H9 (cell line): ENCODE measurements around the gene EFCAB11. TPM values are rescaled to one million over a fixed set of nuclear protein-coding genes. Genes with fewer than 3 reads are reported as not detected.

Experiments used
- DNase-seq: peaks from one replicate; pipeline ENCODE4 v3.0.0-alpha.2; 2017
- H2AFZ ChIP-seq: one replicate; pipeline ENCODE4 v1.6.1; 2013; ENCODE audit warnings: mild to moderate bottlenecking, low read length, control low read depth, moderate library complexity
- H2AK5ac ChIP-seq: 2 replicates; pipeline ENCODE4 v1.6.1; 2013; ENCODE audit warnings: low read length, control low read depth, mixed read lengths; ENCODE audit not compliant: insufficient read length
- H2BK120ac ChIP-seq: one replicate; pipeline ENCODE4 v1.6.1; 2013; ENCODE audit warnings: low read depth, mild to moderate bottlenecking, low read length, control low read depth, inconsistent platforms; ENCODE audit not compliant: poor library complexity, severe bottlenecking
- H2BK12ac ChIP-seq: 2 replicates; pipeline ENCODE4 v1.6.1; 2013; ENCODE audit warnings: low read length, control low read depth, mixed read lengths, low read depth; ENCODE audit not compliant: insufficient read length
- H2BK15ac ChIP-seq: 2 replicates; pipeline ENCODE4 v1.6.1; 2013; ENCODE audit warnings: low read depth, low read length, control low read depth
- H2BK20ac ChIP-seq: one replicate; pipeline ENCODE4 v1.6.1; 2013; ENCODE audit warnings: low read depth, mild to moderate bottlenecking, low read length, control low read depth, inconsistent platforms; ENCODE audit not compliant: poor library complexity, severe bottlenecking
- H2BK5ac ChIP-seq: 2 replicates; pipeline ENCODE4 v1.6.1; 2013; ENCODE audit warnings: low read length, control low read depth, mixed read lengths; ENCODE audit not compliant: insufficient read length
- H3K14ac ChIP-seq: 2 replicates; pipeline ENCODE4 v1.6.1; 2013; ENCODE audit warnings: low read length, control low read depth; ENCODE audit not compliant: insufficient read depth
- H3K18ac ChIP-seq: 2 replicates; pipeline ENCODE4 v1.6.1; 2013; ENCODE audit warnings: low read depth, mild to moderate bottlenecking, mixed read lengths, low read length, control low read depth; ENCODE audit not compliant: insufficient read length
- H3K23ac ChIP-seq: 2 replicates; pipeline ENCODE4 v1.6.1; 2013; ENCODE audit warnings: low read length, control low read depth, mixed read lengths, low read depth; ENCODE audit not compliant: insufficient read length
- H3K23me2 ChIP-seq: 2 replicates; pipeline ENCODE4 v1.6.1; 2013; ENCODE audit warnings: low read depth, mild to moderate bottlenecking, mixed read lengths, low read length, control low read depth; ENCODE audit not compliant: insufficient read length, poor library complexity, severe bottlenecking
- H3K27ac ChIP-seq: 2 replicates; pipeline ENCODE4 v1.5.1; 2013; ENCODE audit warnings: low read length, control low read depth, mixed read lengths, low read depth; ENCODE audit not compliant: insufficient read length
- H3K27me3 ChIP-seq: 2 replicates; pipeline ENCODE4 v1.6.1; 2013; ENCODE audit warnings: low read length, control low read depth, inconsistent platforms; ENCODE audit not compliant: insufficient read depth
- H3K4ac ChIP-seq: 2 replicates; pipeline ENCODE4 v1.6.1; 2013; ENCODE audit warnings: low read depth, mild to moderate bottlenecking, control low read depth, inconsistent platforms, low read length, moderate library complexity
- H3K4me1 ChIP-seq: 2 replicates; pipeline ENCODE4 v1.6.1; 2013; ENCODE audit warnings: low read length, control low read depth, inconsistent platforms; ENCODE audit not compliant: insufficient read depth
- H3K4me2 ChIP-seq: 2 replicates; pipeline ENCODE4 v1.6.1; 2013; ENCODE audit warnings: low read length, control low read depth, mixed read lengths; ENCODE audit not compliant: insufficient read length, insufficient read depth
- H3K56ac ChIP-seq: 2 replicates; pipeline ENCODE4 v1.6.1; 2013; ENCODE audit warnings: low read depth, mild to moderate bottlenecking, mixed read lengths, low read length, control low read depth; ENCODE audit not compliant: insufficient read length
- H3K79me1 ChIP-seq: 2 replicates; pipeline ENCODE4 v1.6.1; 2013; ENCODE audit warnings: low read depth, mild to moderate bottlenecking, moderate library complexity, low read length, control low read depth, inconsistent platforms; ENCODE audit not compliant: insufficient read depth, poor library complexity, severe bottlenecking
- H3K79me2 ChIP-seq: 2 replicates; pipeline ENCODE4 v1.6.1; 2013; ENCODE audit warnings: low read length, control low read depth, inconsistent platforms; ENCODE audit not compliant: insufficient read depth
- H3K9ac ChIP-seq: 2 replicates; pipeline ENCODE4 v1.6.1; 2013; ENCODE audit warnings: low read length, control low read depth, mixed read lengths; ENCODE audit not compliant: insufficient read length; ENCODE audit errors: extremely low read depth
- H3K9me3 ChIP-seq: one replicate; pipeline ENCODE4 v1.6.1; 2013; ENCODE audit warnings: low read depth, low read length, inconsistent platforms; ENCODE audit not compliant: control insufficient read depth
- H3T11ph ChIP-seq: one replicate; pipeline ENCODE4 v1.6.1; 2013; ENCODE audit warnings: mild to moderate bottlenecking, low read length, control low read depth, inconsistent platforms
- H4K20me1 ChIP-seq: one replicate; pipeline ENCODE4 v1.6.1; 2013; ENCODE audit not compliant: control insufficient read depth, insufficient read length, insufficient read depth
- H4K5ac ChIP-seq: 2 replicates; pipeline ENCODE4 v1.6.1; 2013; ENCODE audit warnings: low read depth, mild to moderate bottlenecking, mixed read lengths, low read length, control low read depth; ENCODE audit not compliant: insufficient read length
- H4K8ac ChIP-seq: replicated peaks from 2 replicates; pipeline ENCODE4 v1.6.1; 2013; ENCODE audit warnings: low read length, control low read depth, mixed read lengths, low read depth; ENCODE audit not compliant: insufficient read length
- H4K91ac ChIP-seq: 2 replicates; pipeline ENCODE4 v1.6.1; 2013; ENCODE audit warnings: low read depth, mild to moderate bottlenecking, moderate library complexity, mixed read lengths, low read length, control low read depth; ENCODE audit not compliant: insufficient read length
- H3K27ac Mint-ChIP-seq, 3 experiments: 2 replicates in 2 of 3; 3 replicates in 1 of 3; pipeline ENCODE4 v1.8.0; 2020 to 2021; ENCODE audit warnings: mixed read lengths in 3 of 3, mild to moderate bottlenecking in 1 of 3, moderate library complexity in 1 of 3
- H3K27me3 Mint-ChIP-seq: 2 replicates; pipeline ENCODE4 v1.8.0; 2021; ENCODE audit warnings: low read depth, mild to moderate bottlenecking, moderate library complexity, mixed read lengths
- H3K36me3 Mint-ChIP-seq, 3 experiments: 2 replicates in 2 of 3; 3 replicates in 1 of 3; pipeline ENCODE4 v1.8.0; 2020 to 2021; ENCODE audit warnings: low read depth in 3 of 3, mixed read lengths in 3 of 3; ENCODE audit not compliant: insufficient read depth in 1 of 3
- H3K4me1 Mint-ChIP-seq, 2 experiments: 2 replicates each; pipeline ENCODE4 v1.8.0; 2020; ENCODE audit warnings: mixed read lengths in 2 of 2
- H3K4me3 Mint-ChIP-seq, 2 experiments: 2 replicates in 1 of 2; 3 replicates in 1 of 2; pipeline ENCODE4 v1.8.0; 2020 to 2021; ENCODE audit warnings: mild to moderate bottlenecking in 2 of 2, mixed read lengths in 2 of 2, moderate library complexity in 1 of 2
- H3K9me3 Mint-ChIP-seq, 2 experiments: 2 replicates in 1 of 2; 3 replicates in 1 of 2; pipeline ENCODE4 v1.8.0; 2020; ENCODE audit warnings: mild to moderate bottlenecking in 2 of 2, mixed read lengths in 2 of 2, moderate library complexity in 1 of 2
- WGBS: extraction: QIAGEN DNeasy Blood & Tissue Kit; methylation state at CpG from one replicate; pipeline ENCODE4 v1.1.7; 2013; ENCODE audit warnings: missing lambda C conversion rate, low lambda C conversion rate, mixed read lengths; ENCODE audit not compliant: insufficient read length; ENCODE audit errors: extremely low coverage; 5-methylcytosine and 5-hydroxymethylcytosine counted together
- total RNA-seq: library from RNA; stranded (reverse); gene quantifications from 2 replicates; pipeline ENCODE4 v1.2.1, GENCODE V29; 2021
- TF ChIP-seq, protein P1 (sequence below): fragments of 200-600 bp; sonication (generic); conservative IDR thresholded peaks from 3 replicates; pipeline ENCODE4 v1.8.0; 2021; ENCODE audit warnings: antibody characterized with exemption, mild to moderate bottlenecking

EFCAB11 gene
- total RNA-seq, 1 experiment from 2014 or later, result 17.4 TPM

DNA sequence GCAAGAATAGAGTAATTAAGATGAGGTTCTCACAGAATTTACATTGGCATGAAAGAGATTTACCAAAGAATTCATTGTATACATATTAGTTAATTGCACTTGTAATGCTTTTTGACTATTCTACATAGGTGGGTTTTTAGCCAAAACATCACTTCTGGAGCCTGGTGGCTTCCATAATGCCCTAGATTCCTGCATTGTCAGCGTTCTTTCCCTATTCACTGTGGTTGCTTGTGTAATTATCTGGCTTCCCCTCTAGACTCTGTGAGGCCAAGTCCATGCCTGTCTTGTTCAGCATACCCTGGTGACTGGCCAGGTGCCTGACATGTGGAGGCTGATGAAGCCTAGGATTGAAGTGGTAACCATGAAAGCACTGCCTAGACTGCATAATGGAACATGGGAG is 42.4 kb upstream of the EFCAB11 start:
- no peaks in the 10 kb centered on the region for H3K27me3 Mint-ChIP-seq
- Histone ChIP-seq H2BK12ac (no peak overlapping the region), H3K14ac (no peak overlapping the region), H2BK15ac (no peak overlapping the region), H3K4ac (no peak overlapping the region), H3K56ac (no peak overlapping the region), H2BK5ac (no peak overlapping the region), H3K27ac (no peak overlapping the region), H3K18ac (no peak overlapping the region), H4K8ac (no peak overlapping the region), H3T11ph (no peak overlapping the region), H4K91ac (no peak overlapping the region), H3K27me3 (no peaks in the 10 kb centered on the region), H2BK120ac (no peak overlapping the region), H3K4me1 (no peaks in the 10 kb centered on the region), H3K79me1 (no peaks in the 10 kb centered on the region), H3K23me2 (no peaks in the 10 kb centered on the region), H2AK5ac (no peak overlapping the region), H3K79me2 (no peaks in the 10 kb centered on the region), H2BK20ac (no peak overlapping the region), H3K9ac (no peak overlapping the region), H2AFZ (no peak overlapping the region), H3K9me3 (no peaks in the 10 kb centered on the region), H4K20me1 (no peaks in the 10 kb centered on the region), H3K23ac (no peak overlapping the region), H3K4me2 (no peak overlapping the region), H4K5ac (no peak overlapping the region)
- no peak for DNase-seq
- H3K9me3 Mint-ChIP-seq, result no peaks in the 10 kb centered on the region
- peaks cover 18 to 48% (median 46%) of the 10 kb centered on the region in 3 experiments for H3K36me3 Mint-ChIP-seq
- no peak overlapping the region for H3K4me3 Mint-ChIP-seq
- no CpG with 5 or more reads among the region's 1 CpG for WGBS
- TF ChIP-seq, protein P1, sequence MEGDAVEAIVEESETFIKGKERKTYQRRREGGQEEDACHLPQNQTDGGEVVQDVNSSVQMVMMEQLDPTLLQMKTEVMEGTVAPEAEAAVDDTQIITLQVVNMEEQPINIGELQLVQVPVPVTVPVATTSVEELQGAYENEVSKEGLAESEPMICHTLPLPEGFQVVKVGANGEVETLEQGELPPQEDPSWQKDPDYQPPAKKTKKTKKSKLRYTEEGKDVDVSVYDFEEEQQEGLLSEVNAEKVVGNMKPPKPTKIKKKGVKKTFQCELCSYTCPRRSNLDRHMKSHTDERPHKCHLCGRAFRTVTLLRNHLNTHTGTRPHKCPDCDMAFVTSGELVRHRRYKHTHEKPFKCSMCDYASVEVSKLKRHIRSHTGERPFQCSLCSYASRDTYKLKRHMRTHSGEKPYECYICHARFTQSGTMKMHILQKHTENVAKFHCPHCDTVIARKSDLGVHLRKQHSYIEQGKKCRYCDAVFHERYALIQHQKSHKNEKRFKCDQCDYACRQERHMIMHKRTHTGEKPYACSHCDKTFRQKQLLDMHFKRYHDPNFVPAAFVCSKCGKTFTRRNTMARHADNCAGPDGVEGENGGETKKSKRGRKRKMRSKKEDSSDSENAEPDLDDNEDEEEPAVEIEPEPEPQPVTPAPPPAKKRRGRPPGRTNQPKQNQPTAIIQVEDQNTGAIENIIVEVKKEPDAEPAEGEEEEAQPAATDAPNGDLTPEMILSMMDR, result no peak
- no peaks in the 10 kb centered on the region for H3K4me1 Mint-ChIP-seq
- H3K27ac Mint-ChIP-seq, result no peak overlapping the region
